Measurements from ENCODE around the gene DEXI. TPM values are rescaled to one million over a fixed set of nuclear protein-coding genes. Genes with fewer than 3 reads are reported as not detected.

The DEXI gene
- 30.4 to 44.4 TPM (median 41.4 TPM) in 5 replicates for total RNA-seq (2022; extraction: Qiagen RNA extraction; ENCODE audit: low read depth)

GRCh38 chr16:10942352-10943063 lies at the start of gene DEXI:
Gene DEXI, minus strand, starts transcription at chr16:10942468. Its CDS starts 463 bp downstream, at chr16:10942005.

GRCh38 chr16:10944249-10945064 lies 2.2 kb upstream of the DEXI start, which contains the start of gene CLEC16A:
Gene CLEC16A, plus strand, starts transcription at chr16:10944564. Its CDS starts 154 bp downstream, at chr16:10944718.

Other genes starting within 250 kb of the DEXI start
- gene TEKT5, start 247.5 kb downstream of the DEXI start, total RNA-seq (2022; extraction: Qiagen RNA extraction; ENCODE audit: low read depth), result not detected in 5 replicates
- 41.0 to 51.3 TPM (median 44.6 TPM) in 5 replicates for gene NUBP1, start 198.6 kb downstream of the DEXI start, total RNA-seq (2022; extraction: Qiagen RNA extraction; ENCODE audit: low read depth)
- gene TVP23A, start 123.7 kb downstream of the DEXI start, total RNA-seq (2022; extraction: Qiagen RNA extraction; ENCODE audit: low read depth), result 0.07 to 0.26 TPM (median 0.24 TPM) in 3 of 5 replicates, not detected in the others
- 0.03 to 0.08 TPM in 2 of 5 replicates, not detected in the others for gene CIITA, start 65.3 kb downstream of the DEXI start, total RNA-seq (2022; extraction: Qiagen RNA extraction; ENCODE audit: low read depth)
- gene CLEC16A, start 2.1 kb upstream of the DEXI start, total RNA-seq (2022; extraction: Qiagen RNA extraction; ENCODE audit: low read depth), result 6.9 to 8.6 TPM (median 7.6 TPM) in 5 replicates

All from A549 treated with RU486 at 1 μM for 4 hours (cell line).